K562 (cell line): ENCODE measurements around the gene SPATS2. TPM values are rescaled to one million over a fixed set of nuclear protein-coding genes. Genes with fewer than 3 reads are reported as not detected.

ENCODE experiments used
- ATAC-seq: fragments of 200-7000 bp; cut with Tn5 transposase; 3 replicates; pipeline ENCODE4 v1.9.1; 2020; ENCODE audit warnings: moderate library complexity
- BruUV-seq: library from RNA; stranded (reverse); fragments of 400-500 nt; replicated peaks from 2 replicates; lab custom pipeline; 2021; lab: Mats Ljungman, UMichigan
- CTCF ChIA-PET: fragments of 300-600 bp; formaldehyde crosslinking; extraction: SDS; loops from one replicate; lab custom pipeline; 2021; ENCODE audit warnings: low intra/inter-chr PET ratio; lab: Yijun Ruan, JAX
- POLR2A ChIA-PET: fragments of 300-600, 350-650 bp; sonication (Branson Sonifier 250); formaldehyde crosslinking; extraction: SDS; loops from one replicate; lab custom pipeline; 2021; ENCODE audit warnings: antibody characterized with exemption, inconsistent platforms; lab: Yijun Ruan, JAX
- DNase-seq, 4 experiments: peaks; one replicate each; pipeline versions ENCODE4 v3.0.0 to v3.0.0-alpha.2; 2011 to 2018; ENCODE audit warnings: low spot score in 3 of 4, mixed read lengths in 3 of 4; ENCODE audit errors: extremely low read depth in 1 of 4
- FAIRE-seq: peaks from 2 replicates; lab custom pipeline; 2011; peaks lifted over from hg19 to GRCh38; lab: Jason Lieb, UNC
- H2AFZ ChIP-seq: 2 replicates; pipeline ENCODE4 v1.6.0; 2011; ENCODE audit warnings: low read depth, low read length, control low read depth, inconsistent platforms
- H3K27ac ChIP-seq: fragments of 200-600 bp; 3 replicates; pipeline ENCODE4 v1.8.0; 2011; ENCODE audit warnings: low read depth, mild to moderate bottlenecking, control low read depth, inconsistent platforms, low read length, moderate library complexity, mixed read lengths; ENCODE audit errors: extremely low read depth
- H3K27me3 ChIP-seq, 2 experiments: fragments of 300-600 bp in 1 of 2; 2 replicates in 1 of 2; 3 replicates in 1 of 2; pipeline versions ENCODE4 v1.6.0 to v1.8.0; 2011; ENCODE audit warnings: inconsistent platforms in 2 of 2, low read length in 2 of 2, mild to moderate bottlenecking in 1 of 2, mixed read lengths in 1 of 2, moderate library complexity in 1 of 2; ENCODE audit not compliant: control insufficient read depth in 2 of 2, insufficient read depth in 2 of 2
- H3K36me3 ChIP-seq: fragments of 300-600 bp; 3 replicates; pipeline ENCODE4 v1.8.0; 2011; ENCODE audit warnings: mild to moderate bottlenecking, low read length, inconsistent platforms; ENCODE audit not compliant: control insufficient read depth, insufficient read depth
- H3K4me1 ChIP-seq, 2 experiments: fragments of 200-600 bp in 1 of 2; replicated peaks in 1 of 2; 2 replicates in 1 of 2; 3 replicates in 1 of 2; pipeline versions ENCODE4 v1.5.1 to v1.8.0; 2011; ENCODE audit warnings: inconsistent platforms in 2 of 2, low read length in 2 of 2, mild to moderate bottlenecking in 1 of 2, mixed read lengths in 1 of 2, moderate library complexity in 1 of 2; ENCODE audit not compliant: control insufficient read depth in 2 of 2, insufficient read depth in 2 of 2
- H3K4me2 ChIP-seq: 2 replicates; pipeline ENCODE4 v1.6.1; 2011; ENCODE audit warnings: low read length, control low read depth, inconsistent platforms, mixed read lengths; ENCODE audit not compliant: insufficient read depth
- H3K4me3 ChIP-seq: fragments of 200-600 bp; sonication (generic), shearing (Covaris generic); 2 replicates; pipeline ENCODE4 v1.5.1; 2016; ENCODE audit warnings: control low read depth, inconsistent platforms
- H3K79me2 ChIP-seq: fragments of 200-600 bp; 3 replicates; pipeline ENCODE4 v1.8.0; 2011; ENCODE audit warnings: low read length, inconsistent platforms; ENCODE audit not compliant: control insufficient read depth, insufficient read depth
- H3K9ac ChIP-seq, 2 experiments: 2 replicates each; pipeline versions ENCODE4 v1.6.0 to v1.6.1; 2011; ENCODE audit warnings: low read depth in 2 of 2, low read length in 2 of 2, control low read depth in 1 of 2, inconsistent platforms in 1 of 2, mild to moderate bottlenecking in 1 of 2, mixed read lengths in 1 of 2; ENCODE audit not compliant: insufficient read depth in 1 of 2
- H3K9me1 ChIP-seq: one replicate; pipeline ENCODE4 v1.6.0; 2011; ENCODE audit warnings: inconsistent platforms, mild to moderate bottlenecking, low read length, moderate library complexity; ENCODE audit not compliant: control insufficient read depth, insufficient read depth
- H3K9me3 ChIP-seq: replicated peaks from 2 replicates; pipeline ENCODE4 v1.5.1; 2011; ENCODE audit warnings: low read depth, low read length, inconsistent platforms; ENCODE audit not compliant: control insufficient read depth, insufficient read depth
- H4K20me1 ChIP-seq: replicated peaks from 2 replicates; pipeline ENCODE4 v1.6.1; 2011; ENCODE audit warnings: low read length, inconsistent platforms, mixed read lengths; ENCODE audit not compliant: control insufficient read depth, insufficient read depth
- BCLAF1 ChIP-seq, 2 experiments: fragments of 450-650 bp in 1 of 2; IDR thresholded peaks; 2 replicates each; pipeline ENCODE4 v1.6.1; 2011 to 2017; ENCODE audit warnings: low read depth in 2 of 2, antibody characterized with exemption in 1 of 2, borderline replicate concordance in 1 of 2, low read length in 1 of 2, mild to moderate bottlenecking in 1 of 2, mixed read lengths in 1 of 2; ENCODE audit not compliant: control insufficient read depth in 1 of 2
- CEBPB ChIP-seq: fragments of 450-650 bp; IDR thresholded peaks from 2 replicates; pipeline ENCODE4 v1.6.1; 2016; ENCODE audit warnings: missing genetic modification characterization, missing compliant biosample characterization
- CEBPG ChIP-seq, 3 experiments: fragments of 200-800 bp in 1 of 3; sonication (Bioruptor generic) in 1 of 3; sonication (generic) in 1 of 3; formaldehyde crosslinking in 1 of 3; IDR thresholded peaks in 2 of 3; conservative IDR thresholded peaks in 1 of 3; 2 replicates each; pipeline versions ENCODE4 v1.6.1 to v1.8.0; 2016 to 2022; ENCODE audit warnings: missing compliant biosample characterization in 2 of 3, missing genetic modification characterization in 2 of 3, mild to moderate bottlenecking in 1 of 3, missing genetic modification reagents in 1 of 3
- DPF2 ChIP-seq: fragments of 450-650 bp; IDR thresholded peaks from 2 replicates; pipeline ENCODE4 v1.6.1; 2016
- SMARCA4 ChIP-seq: fragments of 450-650 bp; IDR thresholded peaks from 2 replicates; pipeline ENCODE4 v1.6.1; 2016
- SMARCE1 ChIP-seq: fragments of 450-650 bp; IDR thresholded peaks from 2 replicates; pipeline ENCODE4 v1.7.1; 2016; ENCODE audit warnings: mild to moderate bottlenecking
- ZFP36 ChIP-seq: fragments of 150-350 bp; IDR thresholded peaks from 2 replicates; pipeline ENCODE4 v1.6.1; 2018; ENCODE audit warnings: low read length, low read depth; ENCODE audit not compliant: partially characterized antibody
- ZNF384 ChIP-seq: IDR thresholded peaks from 2 replicates; pipeline ENCODE4 v1.6.1; 2012; ENCODE audit warnings: low read depth, low read length, improper control_type of control experiment
- WGBS: fragments of 100-300 bp; shearing (Covaris generic); methylation state at CpG from one replicate; pipeline ENCODE4 v1.1.6; 2016; ENCODE audit warnings: low coverage, mixed read lengths; ENCODE audit not compliant: insufficient coverage; ENCODE audit errors: missing lambda C conversion rate; 5-methylcytosine and 5-hydroxymethylcytosine counted together
- in situ Hi-C: fragments of 300-500 bp; cut with MboI; formaldehyde crosslinking; loops from 4 replicates; pipeline ENCODE4 v1.15.0; 2018; ENCODE audit warnings: inconsistent platforms, mixed read lengths
- intact Hi-C: fragments of 100-400 bp; cut with micrococcal nuclease; formaldehyde crosslinking; loops from 2 replicates; pipeline ENCODE4 v1.14.2; 2022
- polyA plus RNA-seq, 8 experiments: library from polyadenylated mRNA; depleted of rRNA in 4 of 8; stranded (reverse) in 5 of 8; unstranded in 3 of 8; fragments of >200 nt; fragmentation: Nextera tagmentation in 2 of 8; fragmentation: Illumina TruSeq in 1 of 8; extraction: Ambion mirVana in 2 of 8; extraction: Trizol in 1 of 8; gene quantifications; 2 replicates each; pipeline versions ENCODE4 v1.2.1 to v1.2.3, GENCODE V29; 2011 to 2014; ENCODE audit warnings: inconsistent platforms in 1 of 8, missing spikeins in 1 of 8
- total RNA-seq, 7 experiments: library from RNA; depleted of rRNA in 6 of 7; stranded (reverse); fragments of >200 nt in 6 of 7; fragmentation: Illumina TruSeq in 2 of 7; extraction: Trizol in 2 of 7; gene quantifications; 2 replicates each; pipeline versions ENCODE4 v1.2.1 to v1.2.3, GENCODE V29; 2011 to 2021; ENCODE audit warnings: low replicate concordance in 1 of 7

SPATS2 gene
- total and polyA plus RNA-seq, 9 of the 15 experiments (the other 6 are each of a cell fraction or from before 2014, with no cell fraction given): 5.4 to 48.2 (median 17.5) TPM

GRCh38 chr12:49403971-49404450 lies 36.7 kb downstream of the SPATS2 start:
- CTCF ChIA-PET: no interaction called here
- peak; percentile 72 for ATAC-seq
- FAIRE-seq: peak; percentile 52
- Histone ChIP-seq H3K36me3 (no peaks in the 10 kb centered on the region), H3K9me3 (no peaks in the 10 kb centered on the region), H3K27me3 (no peaks in the 10 kb centered on the region)
- intact Hi-C loops: no loop called here
- DNase-seq: peak; percentile 19 to 60 (median 38)
- TF ChIP-seq CEBPG (CRISPR knock-in tag; IDR thresholded peaks at IDR 0.05) (no peak), CEBPG (tag; conservative IDR thresholded peaks at IDR 0.05 in 1 of 2, IDR thresholded peaks at IDR 0.05 in 1 of 2) (peak in 1 of 2 experiments; percentile 28; a peak in 1 of 4 replicates), SMARCA4 (peak; percentile 25; the same call in 1 of the 2 replicates), ZFP36 (no peak), CEBPB (peak; percentile 34; the same call in 1 of the 2 replicates), ZNF384 (peak; percentile 96), DPF2 (peak; percentile 46; the same call in 1 of the 2 replicates), BCLAF1 (IDR thresholded peaks at IDR 0.05; ENCODE audit: borderline replicate concordance in 1 of 2, control insufficient read depth in 1 of 2, low read depth in 2 of 2, low read length in 1 of 2) (no peak), SMARCE1 (peak; percentile 46; the same call in 1 of the 2 replicates)
- TF ChIP-seq, all 486 proteins: peak for 6
- in situ Hi-C loops: no loop called here
- H3K9me1 ChIP-seq: peaks cover 3% of the 10 kb centered on the region
- no TSS peak for BruUV-seq
- H2AFZ ChIP-seq: no peak overlapping the region
- H3K4me1 ChIP-seq: peaks cover 16 to 21% of the 10 kb centered on the region in 2 experiments; a peak in 4 of 5 replicates
- peak overlapping the region; percentile 4; the same call in 1 of the 2 replicates for H3K4me2 ChIP-seq
- POLR2A ChIA-PET: interaction anchor here (0.5 to 2.1 kb wide), 7 partner anchors 9 to 359 kb away, joined by 3 to 7 read pairs (median 3); no protein-coding TSS in a partner anchor
- WGBS: 8% methylated on average over 5 of the region's 5 CpGs
- peaks cover 11% of the 10 kb centered on the region for H4K20me1 ChIP-seq
- no peak overlapping the region for H3K4me3 ChIP-seq
- peaks cover 19% of the 10 kb centered on the region for H3K79me2 ChIP-seq
- H3K9ac ChIP-seq: no peak overlapping the region
- no peak overlapping the region for H3K27ac ChIP-seq
